Hematopoietic multipotent progenitor cell treated with erythropoietin and hydrocortisone succinate and interleukin-3 and kit ligand, for 6 days (in vitro differentiated cells): ENCODE measurements around the gene NLGN1.
"Not testable (repeated sequence)": the region's sequence is repeated elsewhere in the genome, so short reads cannot be mapped to it uniquely, and the experiment has no call there.

Experiments
- DNase-seq: peaks from one replicate; pipeline ENCODE4 v3.0.0-alpha.2; 2015

The NLGN1 gene

DNA sequence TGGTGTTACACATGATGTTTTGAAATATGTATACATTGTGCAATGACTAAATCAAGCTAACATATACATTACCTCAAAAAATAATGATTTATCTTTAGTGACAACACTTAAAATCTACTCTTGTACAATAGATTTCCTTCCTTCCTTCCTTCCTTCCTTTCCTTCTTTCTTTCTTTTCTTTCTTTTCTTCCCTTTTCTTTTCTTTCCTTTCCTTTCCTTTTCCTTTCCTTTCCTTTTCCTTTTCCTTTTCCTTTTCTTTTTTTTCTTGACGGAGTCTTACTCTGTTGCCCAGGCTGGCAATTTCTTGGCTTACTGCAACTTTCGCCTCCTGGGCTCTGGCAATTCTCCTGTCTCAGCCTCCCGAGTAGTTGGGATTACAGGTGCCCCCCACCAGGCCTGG is 170.5 kb downstream of the NLGN1 start:
- DNase-seq, result no peak

DNA sequence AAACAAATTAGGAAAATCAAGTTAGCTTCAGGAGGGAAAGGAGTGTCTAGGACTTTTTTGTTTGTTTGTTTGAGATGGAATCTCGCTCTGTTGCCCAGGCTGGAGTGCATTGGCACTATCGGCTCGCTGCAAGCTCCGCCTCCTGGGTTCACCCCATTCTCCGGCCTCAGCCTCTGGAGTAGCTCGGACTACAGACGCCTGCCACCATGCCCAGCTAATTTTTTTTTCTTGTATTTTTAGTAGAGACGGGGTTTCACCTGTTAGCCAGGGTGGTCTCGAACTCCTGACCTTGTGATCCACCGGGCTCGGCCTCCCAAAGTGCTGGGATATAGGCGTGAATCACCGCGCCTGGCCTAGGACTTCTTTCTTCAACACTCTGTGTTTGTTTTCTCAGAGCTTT is 171.1 kb downstream of the NLGN1 start:
- DNase-seq, result no peak

DNA sequence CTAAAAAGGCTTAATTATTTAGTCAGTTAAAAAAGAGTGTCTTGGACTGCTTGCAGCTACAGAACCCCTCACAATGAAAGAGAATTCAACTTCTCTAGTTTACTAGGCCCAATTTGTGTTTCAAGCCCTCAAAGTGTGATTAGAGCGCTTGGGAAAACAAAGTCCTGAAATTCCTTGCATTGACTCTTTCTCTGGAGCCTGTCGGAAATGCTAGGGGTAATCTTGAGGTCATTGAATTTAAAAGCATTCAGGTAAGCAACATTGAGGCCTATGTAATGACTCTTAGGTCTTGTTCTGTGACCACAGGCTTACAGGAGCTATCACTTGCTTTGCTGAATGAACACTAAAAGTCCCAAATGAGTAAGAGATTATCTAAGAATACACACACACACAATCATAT is 186.0 kb downstream of the NLGN1 start:
- DNase-seq, result no peak

DNA sequence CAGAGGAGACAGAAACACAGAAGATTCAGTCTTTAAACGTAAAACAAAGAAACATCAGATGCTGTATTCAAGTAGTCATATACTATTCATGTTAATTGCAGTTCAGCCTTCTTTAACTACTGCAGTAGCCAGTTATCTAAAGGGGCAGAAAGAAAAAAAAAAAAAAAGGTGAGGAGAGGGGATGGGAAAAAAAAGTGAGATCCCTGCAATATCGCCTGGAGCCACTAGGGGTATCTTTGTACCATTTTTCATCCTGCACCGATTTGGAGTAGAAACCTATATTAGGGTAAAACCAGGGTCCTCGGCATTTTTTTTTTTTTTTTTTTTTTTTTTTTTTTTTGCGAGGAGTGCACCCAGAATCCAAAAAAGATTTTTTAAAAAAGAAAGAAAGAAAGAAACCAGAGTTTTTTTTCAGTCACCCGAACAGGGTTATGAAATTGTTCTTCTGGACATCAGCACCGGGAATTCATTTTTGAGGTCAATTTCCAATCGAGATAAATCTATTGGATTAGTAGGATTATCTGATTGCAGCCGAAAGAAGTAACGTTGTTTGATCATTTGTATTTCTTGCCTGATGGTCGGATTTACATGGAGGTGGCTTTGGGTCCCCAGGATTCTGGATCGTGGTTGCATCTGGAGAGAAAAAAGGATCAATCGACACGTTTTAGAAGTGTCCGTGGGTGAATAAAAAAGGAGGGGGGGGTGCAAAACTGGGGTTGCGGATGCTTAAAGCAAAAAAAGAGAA is 186.7 kb downstream of the NLGN1 start:
- peak; percentile 37 for DNase-seq

DNA sequence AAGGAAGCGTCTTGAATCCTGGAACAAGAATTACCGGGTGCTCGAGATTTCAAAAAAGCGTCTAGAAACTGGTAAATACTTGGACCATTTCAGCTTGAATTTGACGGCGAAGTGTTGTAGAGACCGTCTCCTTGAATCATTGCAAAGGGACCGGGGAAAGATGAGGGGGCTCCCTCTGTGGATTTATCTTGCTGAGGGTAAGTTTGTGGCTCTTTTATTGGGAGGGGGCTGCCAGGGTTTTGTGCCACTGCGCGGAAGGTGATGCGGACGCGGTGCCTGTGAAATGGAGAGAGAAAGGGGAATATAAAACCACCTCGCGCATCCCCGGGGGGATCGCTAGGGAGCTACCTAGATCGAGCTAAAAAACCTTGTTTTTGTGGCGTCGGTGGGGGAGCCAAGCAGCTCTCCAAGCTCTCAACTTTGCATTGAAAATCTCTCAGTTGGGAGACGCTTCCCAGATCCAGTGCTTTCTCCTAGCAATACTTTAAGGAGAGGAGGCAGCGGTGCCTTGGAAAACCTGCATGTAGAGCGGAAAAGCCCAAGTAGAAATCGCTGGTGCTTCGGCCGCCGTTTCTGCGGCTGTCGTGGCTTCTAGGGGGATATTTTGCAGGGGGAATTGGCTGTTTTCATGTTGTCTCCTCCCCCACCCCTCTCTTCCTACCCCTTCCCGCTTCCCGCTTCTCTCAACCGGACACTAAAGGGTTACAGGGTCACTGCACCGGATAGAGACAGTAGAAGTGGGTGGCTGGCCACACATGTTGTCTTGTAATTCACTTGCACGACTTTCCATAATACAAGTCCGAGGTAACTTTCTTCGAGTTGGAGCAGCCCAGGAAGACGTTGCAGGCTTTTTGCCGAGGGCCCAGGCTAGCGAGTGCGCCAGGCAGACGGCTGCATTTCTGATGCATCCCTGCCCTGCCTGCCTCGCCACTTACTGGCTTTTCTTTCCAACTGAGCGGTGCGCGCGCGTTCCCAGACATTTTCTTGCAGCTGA is 187.6 kb downstream of the NLGN1 start:
- DNase-seq, result peak; percentile 4

DNA sequence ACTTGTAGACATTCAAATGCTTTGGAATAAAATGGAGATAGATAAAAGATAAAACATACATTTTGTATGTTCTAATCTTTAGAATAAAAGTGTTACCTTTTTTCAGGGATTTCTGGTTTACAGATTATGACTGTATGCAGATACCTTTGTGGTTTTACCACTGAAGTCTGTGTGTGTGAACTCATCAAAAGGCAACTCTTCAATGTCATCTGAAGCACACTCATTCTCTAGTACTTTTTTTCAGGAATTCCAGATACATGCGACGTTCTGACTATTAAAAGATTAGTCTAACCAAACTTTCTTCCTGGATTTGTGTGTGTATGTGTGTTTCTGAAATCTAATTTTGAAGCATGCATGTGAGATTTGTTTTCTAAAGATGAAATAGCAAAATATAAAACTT is 188.6 kb downstream of the NLGN1 start:
- DNase-seq, result no peak

DNA sequence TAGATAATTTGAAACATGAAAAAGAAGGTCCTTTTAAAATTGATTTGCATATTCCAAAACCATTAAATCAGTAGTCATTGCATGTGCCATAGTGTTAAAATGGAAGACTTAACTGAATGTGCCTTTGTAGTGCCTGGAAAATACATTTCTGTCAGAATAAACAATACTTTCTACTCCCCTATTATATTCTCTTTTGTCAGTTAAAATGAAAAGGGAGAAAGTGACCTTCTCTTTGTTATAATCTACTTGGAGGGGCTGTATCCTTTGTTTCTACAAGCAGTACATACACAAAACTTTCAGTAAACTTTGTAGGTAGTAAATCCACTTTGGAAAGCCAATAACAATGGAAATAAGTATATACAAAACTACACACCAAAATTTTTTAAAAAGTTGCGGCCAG is 189.5 kb downstream of the NLGN1 start:
- DNase-seq, result no peak

DNA sequence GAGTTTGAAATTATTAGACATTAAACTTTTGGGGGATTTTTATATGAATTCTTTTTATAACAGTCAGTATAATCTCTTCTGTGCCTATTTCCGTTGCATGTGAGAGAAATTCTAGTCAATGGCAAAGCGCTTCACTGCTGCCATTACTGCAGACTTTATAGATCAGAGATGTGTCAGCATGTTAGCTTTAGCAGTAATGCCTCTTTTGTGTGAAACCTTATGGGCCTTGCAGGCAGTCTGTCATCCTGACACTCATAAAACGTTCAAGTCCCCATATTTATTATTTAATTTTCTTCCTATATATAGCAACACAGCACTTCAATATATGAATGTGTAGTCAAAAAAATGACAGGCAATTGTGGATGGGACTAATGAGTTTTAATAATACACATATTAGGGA is 191.0 kb downstream of the NLGN1 start:
- no peak for DNase-seq

DNA sequence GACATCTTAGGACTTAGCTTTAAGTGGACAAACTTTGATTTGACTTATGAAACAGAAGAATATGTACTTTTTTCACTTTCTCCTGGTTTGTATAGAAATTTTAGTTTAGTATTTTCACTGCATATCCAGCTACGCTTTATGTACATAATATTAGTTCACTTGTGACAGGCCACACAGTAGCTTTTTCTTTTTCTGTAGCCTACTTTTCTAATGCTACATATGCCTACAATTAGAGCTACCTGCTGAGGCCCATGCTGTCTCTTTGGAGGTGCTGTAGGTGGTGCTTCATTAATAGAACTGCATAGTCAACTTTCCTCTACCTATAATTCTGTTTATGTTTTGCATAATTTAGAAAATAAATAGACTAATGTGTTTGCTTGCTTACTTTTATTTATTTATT is 191.6 kb downstream of the NLGN1 start:
- no peak for DNase-seq

DNA sequence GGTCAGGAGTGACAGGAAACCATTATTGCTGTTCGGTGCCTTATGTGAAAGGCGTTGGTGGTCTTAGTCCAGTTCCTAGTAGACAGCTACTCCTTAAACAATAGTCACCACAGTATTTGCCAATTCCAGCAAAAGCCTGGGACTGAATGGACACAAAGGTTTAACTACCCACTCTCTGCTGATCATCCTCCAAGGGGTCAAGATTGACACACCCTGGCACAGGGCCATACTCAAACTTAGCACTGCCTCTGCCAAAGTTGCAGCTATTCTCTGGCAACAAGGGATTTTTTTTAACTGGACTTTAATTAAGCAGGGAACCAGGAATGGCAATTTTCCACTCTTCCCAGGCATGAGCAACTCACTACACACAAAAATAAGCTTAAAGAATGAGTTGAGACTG is 193.9 kb downstream of the NLGN1 start:
- no peak for DNase-seq

DNA sequence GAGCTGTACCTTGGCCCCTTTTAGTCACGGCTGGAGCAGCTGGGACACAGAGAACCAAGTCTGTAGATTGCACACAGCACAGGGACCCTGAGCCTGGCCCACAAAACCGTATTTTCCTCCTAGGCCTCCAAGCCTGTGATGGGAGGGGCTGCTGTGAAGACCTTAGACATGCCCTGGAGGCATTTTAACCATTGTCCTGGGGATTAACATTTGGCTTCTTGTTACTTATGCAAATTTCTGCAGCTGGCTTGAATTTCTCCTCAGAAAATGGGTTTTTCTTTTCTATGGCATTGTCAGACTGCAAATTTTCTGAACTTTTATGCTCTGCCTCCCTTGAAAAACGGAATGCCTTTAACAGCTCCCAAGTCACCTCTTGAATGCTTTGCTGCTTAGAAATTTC is 197.3 kb downstream of the NLGN1 start:
- not testable (repeated sequence) for DNase-seq

DNA sequence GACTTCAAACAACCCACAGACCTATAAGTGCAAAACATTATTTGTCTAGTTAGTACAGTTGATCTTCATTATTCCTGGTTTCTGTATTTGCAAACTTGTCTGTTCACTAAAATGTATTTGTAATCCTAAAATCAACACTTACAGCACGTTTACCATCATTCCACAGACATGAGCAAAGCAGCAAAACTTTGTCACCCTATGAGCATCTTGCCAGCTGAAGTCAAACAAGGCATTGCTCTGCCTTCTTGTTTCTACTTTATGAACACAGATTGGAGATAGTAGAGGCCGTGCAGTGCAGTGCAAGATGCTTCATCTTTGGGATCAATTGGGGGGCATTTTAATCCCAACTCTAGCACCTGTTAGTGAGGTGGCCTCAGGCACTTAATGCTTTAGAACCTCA is 202.1 kb downstream of the NLGN1 start:
- no peak for DNase-seq

DNA sequence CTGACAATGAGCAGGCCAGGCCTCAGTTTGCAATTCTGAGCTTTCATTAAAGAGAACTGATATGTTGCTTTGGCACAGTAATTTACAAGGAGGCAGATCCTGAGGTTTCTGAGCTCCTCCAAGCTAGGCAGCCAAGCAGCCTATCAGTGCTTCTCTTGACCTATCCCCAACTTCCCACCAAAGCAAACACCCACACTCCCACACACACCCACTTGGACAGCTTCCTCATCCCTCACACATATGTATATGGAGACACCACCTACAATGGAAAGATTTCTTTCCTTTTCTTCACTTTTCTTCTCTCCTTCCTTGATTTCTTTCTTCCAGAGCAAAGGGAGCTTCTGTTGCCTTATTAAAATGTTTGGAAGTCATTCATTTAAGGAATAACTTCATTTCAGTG is 217.0 kb downstream of the NLGN1 start:
- DNase-seq, result no peak

DNA sequence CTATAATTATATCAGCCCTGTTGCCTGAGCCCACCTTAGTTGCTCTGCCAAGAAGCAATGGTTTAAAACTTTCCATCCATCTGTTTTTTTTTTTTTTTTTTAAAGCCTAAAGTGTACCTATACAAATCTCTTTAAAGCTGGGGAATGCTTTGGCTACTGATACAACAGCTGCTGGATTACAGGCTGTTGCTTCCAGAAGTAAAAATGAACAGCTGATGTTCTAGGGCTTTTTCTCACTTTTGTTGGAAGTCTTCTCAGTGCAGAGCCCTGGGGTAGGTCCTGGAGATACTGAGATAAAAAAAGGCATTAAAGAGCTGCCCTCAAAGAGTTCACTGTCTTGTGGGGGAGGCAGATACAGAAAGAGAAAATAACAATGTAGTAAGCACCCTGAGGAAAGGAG is 218.1 kb downstream of the NLGN1 start:
- no peak for DNase-seq

DNA sequence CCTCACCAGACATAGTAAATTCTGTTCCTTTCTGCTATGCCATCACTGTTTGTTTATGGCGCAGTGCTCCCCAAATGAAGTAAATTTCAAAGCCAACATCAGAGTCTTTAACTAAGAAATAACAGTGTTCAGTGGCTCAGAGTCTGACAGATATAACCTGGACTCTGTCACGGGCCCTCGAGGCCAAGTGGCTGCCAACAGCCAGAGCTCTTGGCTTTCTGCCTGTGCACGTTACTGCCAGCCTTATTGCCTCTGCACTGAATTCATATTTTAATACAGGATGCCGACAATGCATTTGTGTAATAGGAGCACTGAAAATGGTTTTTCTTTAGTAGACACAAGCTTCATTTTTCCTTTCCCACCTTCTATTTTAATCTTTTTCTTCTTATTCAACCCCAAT is 219.9 kb downstream of the NLGN1 start:
- DNase-seq, result no peak

DNA sequence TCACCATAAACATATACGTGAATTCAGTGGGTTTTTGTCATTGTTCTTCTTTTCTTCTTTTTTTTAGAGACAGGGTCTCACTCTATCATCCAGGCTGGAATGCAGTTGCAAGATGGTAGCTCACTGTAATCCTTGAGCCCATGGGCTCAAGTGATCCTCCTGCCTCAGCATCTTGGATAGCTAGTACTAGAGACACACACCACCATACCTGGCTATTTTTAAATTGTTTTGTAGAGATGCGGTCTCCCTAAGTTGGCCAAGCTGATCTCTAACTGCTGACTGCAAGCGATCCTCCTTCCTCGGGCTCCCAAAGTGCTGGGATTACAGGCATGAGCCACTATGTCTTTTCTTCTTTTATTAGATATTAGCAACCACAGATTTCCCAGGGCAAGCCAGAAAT is 220.6 kb downstream of the NLGN1 start:
- DNase-seq, result no peak

DNA sequence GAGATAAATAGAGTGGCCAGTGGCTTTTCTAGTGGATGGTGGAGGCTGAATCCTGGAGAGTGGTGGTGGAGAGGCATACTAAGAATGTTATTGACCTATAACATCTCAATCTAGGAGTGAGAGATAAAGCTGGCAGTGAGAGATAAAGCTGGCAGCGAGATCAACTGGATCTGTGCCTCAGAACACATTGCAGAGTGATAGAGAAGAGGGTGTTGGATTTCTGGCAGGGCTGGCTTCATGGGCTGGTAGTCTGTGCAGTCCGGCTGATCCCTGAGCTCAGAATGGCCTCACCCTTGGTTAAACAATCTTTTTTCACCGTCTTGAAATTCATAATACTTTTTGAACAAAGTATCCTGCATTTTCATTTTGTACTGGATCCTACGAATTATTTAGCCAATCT is 221.2 kb downstream of the NLGN1 start:
- no peak for DNase-seq

DNA sequence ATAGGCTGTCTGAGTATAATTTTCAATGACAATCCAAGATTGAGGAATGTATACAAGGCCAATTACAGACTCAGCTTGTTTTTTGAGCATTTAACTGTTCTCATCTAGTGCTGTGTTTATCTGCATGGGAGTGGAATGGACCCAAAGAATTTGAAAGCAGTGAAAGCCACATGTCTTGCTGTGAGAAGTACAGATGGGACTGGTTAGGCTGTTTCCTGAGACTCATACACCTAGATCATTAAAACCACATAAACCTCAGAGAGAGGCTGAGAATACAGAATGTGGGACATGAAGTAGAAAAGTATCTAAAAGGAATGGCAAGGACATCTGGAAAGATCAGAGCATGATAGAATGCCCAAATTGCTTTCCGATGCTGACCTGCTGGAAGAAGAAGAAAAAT is 224.6 kb downstream of the NLGN1 start:
- DNase-seq, result no peak

DNA sequence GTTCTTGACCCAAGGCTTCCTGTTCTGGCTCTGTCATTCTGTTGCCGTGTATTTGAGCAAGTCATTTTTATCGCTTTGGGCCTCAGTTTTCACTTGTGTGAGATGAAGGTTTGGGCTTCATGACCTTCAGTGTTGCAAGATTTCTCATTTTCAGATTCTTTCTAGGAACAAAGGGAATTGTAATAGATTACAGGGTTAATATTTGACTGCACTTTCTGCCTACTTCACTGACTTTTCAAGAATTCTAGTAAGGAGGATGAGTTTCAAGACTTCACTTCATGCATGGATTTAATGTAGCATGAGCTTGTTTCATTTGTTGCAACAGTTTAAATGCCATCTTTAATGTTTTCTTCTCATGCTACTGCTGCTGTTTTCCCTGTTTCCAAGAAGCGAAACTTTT is 226.5 kb downstream of the NLGN1 start:
- DNase-seq, result no peak

DNA sequence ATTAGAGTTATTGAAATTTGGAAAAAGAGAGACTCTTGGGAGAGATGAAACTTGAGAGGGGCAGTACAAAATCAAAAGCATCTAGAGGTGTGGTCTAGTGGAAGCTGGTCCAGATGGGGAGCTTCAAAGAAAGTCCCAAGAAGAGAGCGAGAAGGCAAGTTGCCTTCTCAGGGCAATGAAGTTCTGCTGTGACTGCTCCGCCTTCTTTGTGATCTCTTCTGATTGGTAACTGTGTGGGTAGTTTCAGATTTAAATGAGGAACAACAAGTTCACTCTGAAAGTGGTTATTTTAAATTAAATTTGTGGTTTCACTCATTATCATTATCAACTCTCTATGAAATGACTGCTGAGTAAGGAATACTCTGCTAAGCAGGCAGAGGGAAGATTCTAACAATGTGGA is 233.3 kb downstream of the NLGN1 start:
- DNase-seq, result no peak

DNA sequence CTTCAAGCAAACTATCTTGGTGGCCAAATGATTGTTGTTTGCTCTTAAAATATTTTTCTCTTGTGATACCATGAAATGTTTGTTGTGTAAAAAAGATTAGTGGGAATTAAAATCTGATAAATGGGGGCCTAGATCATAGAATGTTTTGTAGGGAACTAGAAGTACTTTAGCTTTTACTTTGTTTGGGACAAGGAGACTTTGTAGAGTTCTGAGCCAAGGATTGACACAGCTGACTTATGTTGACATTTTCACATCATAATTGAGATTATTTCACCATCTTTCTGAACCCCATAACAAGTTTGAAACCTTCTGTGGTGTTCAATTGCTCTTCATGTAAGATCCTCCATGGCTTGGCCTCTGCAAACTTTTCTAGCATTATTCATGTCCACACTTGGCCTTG is 235.4 kb downstream of the NLGN1 start:
- no peak for DNase-seq

DNA sequence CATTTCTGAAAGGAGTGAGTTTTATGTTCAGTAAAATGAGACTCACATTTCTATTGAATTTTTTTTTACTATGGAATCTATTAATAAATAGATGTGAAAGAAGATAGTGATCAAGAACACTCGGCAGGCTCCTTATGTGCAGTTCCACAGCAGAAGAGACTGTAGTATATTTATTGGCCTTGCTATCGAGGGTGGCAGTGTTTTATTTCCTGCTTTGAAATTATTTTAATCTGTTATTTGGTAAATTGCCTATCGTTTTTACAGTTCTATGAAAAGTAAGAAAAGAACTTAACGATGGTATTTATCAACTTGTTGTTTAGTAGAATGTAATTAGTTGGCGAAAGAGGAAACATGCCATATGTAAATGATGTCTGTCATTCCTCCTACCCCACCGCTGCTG is 238.3 kb downstream of the NLGN1 start:
- no peak for DNase-seq

DNA sequence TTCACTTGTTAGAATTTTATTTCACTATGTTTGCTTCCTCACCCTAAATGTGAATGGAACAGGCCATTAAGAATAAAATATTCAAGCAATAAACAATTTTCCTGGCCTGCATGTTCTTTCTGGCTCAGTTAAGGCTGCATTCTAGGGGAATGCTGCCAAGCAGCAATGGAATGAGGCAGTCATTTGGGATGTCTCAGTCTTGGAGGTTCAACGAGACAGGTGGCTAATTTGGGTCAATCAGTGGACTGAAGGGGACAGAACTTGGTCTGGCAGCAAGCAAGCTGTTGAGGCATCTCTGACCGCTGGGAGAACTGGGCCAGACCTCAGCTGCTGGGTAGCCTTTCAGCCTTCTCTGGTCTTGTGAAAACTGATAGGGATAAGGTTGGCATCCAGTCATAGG is 241.6 kb downstream of the NLGN1 start:
- no peak for DNase-seq

DNA sequence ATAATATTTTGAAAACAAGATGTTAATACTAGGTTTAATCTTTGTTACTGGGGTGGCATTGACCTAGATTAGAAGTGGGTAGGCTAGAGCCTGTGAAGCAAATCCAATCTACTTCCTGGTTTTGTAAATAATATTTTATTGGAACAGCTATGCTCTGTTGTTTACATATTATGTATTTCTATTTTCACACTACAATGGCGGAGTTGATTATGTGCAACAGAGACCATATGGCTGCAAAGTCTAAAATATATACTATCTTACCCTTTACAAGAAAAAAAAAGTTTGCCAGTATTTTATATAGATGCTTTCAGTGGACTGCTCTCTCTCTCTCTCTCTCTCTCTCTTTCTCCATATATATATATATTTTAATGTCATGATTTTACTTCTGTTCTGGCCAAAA is 244.2 kb downstream of the NLGN1 start:
- no peak for DNase-seq
